Measurements from ENCODE around the gene SLC35E1. TPM values are rescaled to one million over a fixed set of nuclear protein-coding genes. Genes with fewer than 3 reads are reported as not detected.

SLC35E1 gene
- total RNA-seq, 1 experiment from 2014 or later: 28.5 TPM

DNA sequence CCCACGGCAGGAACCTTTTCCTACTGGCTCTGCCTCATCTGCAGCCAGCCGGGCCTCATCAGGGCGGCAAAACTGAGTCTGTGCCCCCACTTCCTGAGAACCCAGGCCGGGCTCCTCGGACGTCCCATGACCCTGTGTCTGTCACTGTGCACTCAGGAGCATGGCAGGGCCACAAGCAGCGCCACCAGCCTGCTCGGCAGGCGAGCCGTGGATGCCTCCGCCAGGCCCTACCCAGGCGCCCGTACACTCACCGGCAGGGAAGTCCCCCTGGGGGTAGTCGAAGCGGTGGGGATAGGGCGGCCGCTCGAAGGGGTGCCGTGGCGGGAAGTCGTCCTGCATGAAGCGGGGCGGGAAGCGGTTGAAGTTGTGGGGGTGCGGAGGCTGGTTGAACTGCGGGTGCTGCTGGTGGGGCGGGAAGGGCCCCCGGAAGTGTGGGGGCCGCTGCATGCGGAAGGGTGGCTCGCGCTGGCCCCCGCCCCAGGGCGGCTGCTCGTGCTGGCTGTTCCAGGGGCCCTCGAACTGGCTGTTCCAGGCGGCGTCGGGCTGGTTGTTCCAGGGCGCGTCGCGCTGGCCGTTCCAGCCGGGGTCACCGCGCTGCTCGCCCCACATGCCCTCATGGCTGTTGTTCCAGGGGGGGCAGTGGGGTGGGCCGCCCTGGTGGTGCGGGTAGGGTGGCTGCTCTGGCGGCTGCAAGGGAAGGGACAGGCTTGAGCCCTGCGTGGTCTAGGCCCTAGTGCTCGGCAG lies 47.1 kb downstream of the SLC35E1 start (continued):
- TF ChIP-seq, protein P1, sequence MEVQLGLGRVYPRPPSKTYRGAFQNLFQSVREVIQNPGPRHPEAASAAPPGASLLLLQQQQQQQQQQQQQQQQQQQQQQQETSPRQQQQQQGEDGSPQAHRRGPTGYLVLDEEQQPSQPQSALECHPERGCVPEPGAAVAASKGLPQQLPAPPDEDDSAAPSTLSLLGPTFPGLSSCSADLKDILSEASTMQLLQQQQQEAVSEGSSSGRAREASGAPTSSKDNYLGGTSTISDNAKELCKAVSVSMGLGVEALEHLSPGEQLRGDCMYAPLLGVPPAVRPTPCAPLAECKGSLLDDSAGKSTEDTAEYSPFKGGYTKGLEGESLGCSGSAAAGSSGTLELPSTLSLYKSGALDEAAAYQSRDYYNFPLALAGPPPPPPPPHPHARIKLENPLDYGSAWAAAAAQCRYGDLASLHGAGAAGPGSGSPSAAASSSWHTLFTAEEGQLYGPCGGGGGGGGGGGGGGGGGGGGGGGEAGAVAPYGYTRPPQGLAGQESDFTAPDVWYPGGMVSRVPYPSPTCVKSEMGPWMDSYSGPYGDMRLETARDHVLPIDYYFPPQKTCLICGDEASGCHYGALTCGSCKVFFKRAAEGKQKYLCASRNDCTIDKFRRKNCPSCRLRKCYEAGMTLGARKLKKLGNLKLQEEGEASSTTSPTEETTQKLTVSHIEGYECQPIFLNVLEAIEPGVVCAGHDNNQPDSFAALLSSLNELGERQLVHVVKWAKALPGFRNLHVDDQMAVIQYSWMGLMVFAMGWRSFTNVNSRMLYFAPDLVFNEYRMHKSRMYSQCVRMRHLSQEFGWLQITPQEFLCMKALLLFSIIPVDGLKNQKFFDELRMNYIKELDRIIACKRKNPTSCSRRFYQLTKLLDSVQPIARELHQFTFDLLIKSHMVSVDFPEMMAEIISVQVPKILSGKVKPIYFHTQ (CRISPR knock-in tag; IDR thresholded peaks at IDR 0.05): no peak
- no peak for TF ChIP-seq ZNF121 (CRISPR knock-in tag; IDR thresholded peaks at IDR 0.05)
- TF ChIP-seq ZNF671 (CRISPR knock-in tag; IDR thresholded peaks at IDR 0.05): no peak
- TF ChIP-seq FOXJ3 (CRISPR knock-in tag; IDR thresholded peaks at IDR 0.05; ENCODE audit: borderline replicate concordance): no peak
- TF ChIP-seq SMAD3 (CRISPR knock-in tag; IDR thresholded peaks at IDR 0.05; ENCODE audit: borderline replicate concordance): no peak
- no peak for TF ChIP-seq PRRX2 (CRISPR knock-in tag; IDR thresholded peaks at IDR 0.05)
- TF ChIP-seq, protein P2, sequence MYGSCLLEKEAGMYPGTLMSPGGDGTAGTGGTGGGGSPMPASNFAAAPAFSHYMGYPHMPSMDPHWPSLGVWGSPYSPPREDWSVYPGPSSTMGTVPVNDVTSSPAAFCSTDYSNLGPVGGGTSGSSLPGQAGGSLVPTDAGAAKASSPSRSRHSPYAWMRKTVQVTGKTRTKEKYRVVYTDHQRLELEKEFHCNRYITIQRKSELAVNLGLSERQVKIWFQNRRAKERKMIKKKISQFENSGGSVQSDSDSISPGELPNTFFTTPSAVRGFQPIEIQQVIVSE (CRISPR knock-in tag; IDR thresholded peaks at IDR 0.05; ENCODE audit: borderline replicate concordance): no peak

DNA sequence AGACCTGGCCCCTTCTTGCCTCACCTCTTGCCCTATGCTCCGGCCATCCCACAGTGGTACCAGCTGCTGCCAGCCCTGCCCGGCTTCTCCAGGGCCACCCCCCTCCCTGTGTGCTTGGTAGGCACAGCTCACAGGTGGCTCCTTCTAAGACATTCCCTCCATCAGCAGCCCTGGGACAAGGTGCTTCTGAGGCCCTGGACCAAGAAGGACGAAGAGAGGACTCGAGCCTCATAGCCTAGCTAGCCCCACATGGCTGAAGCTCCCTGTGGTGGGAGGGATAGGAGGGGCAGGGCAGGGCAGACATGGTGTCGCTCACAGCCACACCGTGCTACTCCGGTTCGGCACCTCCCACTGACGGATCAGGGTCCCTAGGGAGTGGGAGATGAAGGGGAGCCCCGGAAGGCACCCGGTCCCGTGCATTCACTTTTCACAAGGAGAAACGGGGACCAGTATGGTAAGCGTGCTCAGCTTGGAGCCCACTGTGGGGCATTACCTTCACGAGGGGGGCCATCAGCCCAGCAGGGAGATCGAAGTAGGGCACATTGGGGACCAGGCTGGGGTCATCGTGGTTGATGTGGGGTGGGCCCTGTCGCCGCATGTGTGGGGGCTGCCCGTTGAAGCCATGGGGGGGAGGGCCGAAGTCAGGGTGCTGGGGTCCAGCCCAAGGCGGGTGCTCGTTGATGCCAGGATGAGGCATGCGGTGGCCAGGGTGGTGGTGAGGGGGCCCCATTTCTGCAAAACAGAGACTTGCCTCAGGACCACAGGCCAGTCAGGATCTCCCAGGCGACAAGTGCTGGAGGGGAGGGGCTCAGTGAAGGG lies 49.4 kb downstream of the SLC35E1 start:
- Mint-ChIP-seq H3K4me1 (no peaks in the 10 kb centered on the region), H3K27ac (no peak overlapping the region), H3K36me3 (peaks cover 66% of the 10 kb centered on the region), H3K27me3 (ENCODE audit: low read depth) (no peaks in the 10 kb centered on the region), H3K4me3 (no peak overlapping the region), H3K9me3 (no peaks in the 10 kb centered on the region)
- CTCF ChIA-PET: no interaction called here
- no peak for DNase-seq (ENCODE audit: low spot score)
- ATAC-seq: no peak
- POLR2A ChIA-PET: no interaction called here
- TF ChIP-seq FOXJ3 (CRISPR knock-in tag; IDR thresholded peaks at IDR 0.05; ENCODE audit: borderline replicate concordance) (no peak), ZNF396 (CRISPR knock-in tag; IDR thresholded peaks at IDR 0.05; ENCODE audit: borderline replicate concordance) (no peak), ETV6 (CRISPR knock-in tag; IDR thresholded peaks at IDR 0.05) (no peak), NR2C2 (CRISPR knock-in tag; IDR thresholded peaks at IDR 0.05) (no peak)
- TF ChIP-seq, protein P1 (CRISPR knock-in tag; IDR thresholded peaks at IDR 0.05): no peak

DNA sequence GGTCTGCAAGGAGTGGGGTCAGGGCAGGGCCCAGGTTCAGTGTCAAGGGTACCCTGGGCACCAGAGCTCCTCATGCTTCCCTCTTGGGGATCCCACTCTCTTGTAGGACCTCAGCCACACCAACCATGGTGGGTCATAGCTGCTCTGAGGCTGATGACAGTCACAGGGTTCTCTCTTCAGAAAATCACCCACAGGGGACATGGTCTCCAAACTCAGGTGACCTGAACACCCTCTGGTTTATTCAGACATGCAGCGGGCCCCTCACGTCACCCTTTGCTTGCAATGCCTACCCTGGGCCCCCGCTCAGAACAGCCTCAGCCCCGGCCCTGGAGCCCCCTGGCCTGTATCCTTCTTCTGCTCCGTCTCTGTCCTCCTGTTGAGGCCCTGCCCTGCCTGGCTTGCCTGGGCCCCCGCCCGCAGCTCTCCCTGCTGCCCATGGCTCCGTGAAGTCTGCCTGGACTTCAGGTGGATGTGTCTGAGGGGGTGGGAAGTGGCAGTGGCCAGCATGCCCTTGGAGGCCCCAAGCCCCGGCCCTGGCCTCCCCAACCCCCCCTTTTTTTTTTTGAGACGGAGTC lies 50.4 kb downstream of the SLC35E1 start:
- H3K27me3 Mint-ChIP-seq (ENCODE audit: low read depth): no peaks in the 10 kb centered on the region
- peaks cover 63% of the 10 kb centered on the region for H3K36me3 Mint-ChIP-seq
- H3K4me1 Mint-ChIP-seq: no peaks in the 10 kb centered on the region
- CTCF ChIA-PET: no interaction called here
- POLR2A ChIA-PET: no interaction called here
- ATAC-seq: no peak
- H3K4me3 Mint-ChIP-seq: no peak overlapping the region
- no peak overlapping the region for H3K27ac Mint-ChIP-seq
- TF ChIP-seq, protein P3, sequence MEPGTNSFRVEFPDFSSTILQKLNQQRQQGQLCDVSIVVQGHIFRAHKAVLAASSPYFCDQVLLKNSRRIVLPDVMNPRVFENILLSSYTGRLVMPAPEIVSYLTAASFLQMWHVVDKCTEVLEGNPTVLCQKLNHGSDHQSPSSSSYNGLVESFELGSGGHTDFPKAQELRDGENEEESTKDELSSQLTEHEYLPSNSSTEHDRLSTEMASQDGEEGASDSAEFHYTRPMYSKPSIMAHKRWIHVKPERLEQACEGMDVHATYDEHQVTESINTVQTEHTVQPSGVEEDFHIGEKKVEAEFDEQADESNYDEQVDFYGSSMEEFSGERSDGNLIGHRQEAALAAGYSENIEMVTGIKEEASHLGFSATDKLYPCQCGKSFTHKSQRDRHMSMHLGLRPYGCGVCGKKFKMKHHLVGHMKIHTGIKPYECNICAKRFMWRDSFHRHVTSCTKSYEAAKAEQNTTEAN (CRISPR knock-in tag; IDR thresholded peaks at IDR 0.05): no peak
- no peak for TF ChIP-seq TEAD4 (CRISPR knock-in tag; IDR thresholded peaks at IDR 0.05)
- TF ChIP-seq MYBL2 (CRISPR knock-in tag; IDR thresholded peaks at IDR 0.05): no peak
- no peak for TF ChIP-seq JAZF1 (CRISPR knock-in tag; IDR thresholded peaks at IDR 0.05)
- TF ChIP-seq OVOL2 (CRISPR knock-in tag; IDR thresholded peaks at IDR 0.05; ENCODE audit: borderline replicate concordance): no peak
- TF ChIP-seq JUN (CRISPR knock-in tag; IDR thresholded peaks at IDR 0.05): no peak
- no peak for TF ChIP-seq FOXJ3 (CRISPR knock-in tag; IDR thresholded peaks at IDR 0.05; ENCODE audit: borderline replicate concordance)
- TF ChIP-seq GTF2I (CRISPR knock-in tag; conservative IDR thresholded peaks at IDR 0.05): no peak
- no peak for TF ChIP-seq ZNF263 (CRISPR knock-in tag; IDR thresholded peaks at IDR 0.05; ENCODE audit: low read depth)
- TF ChIP-seq ZNF219 (CRISPR knock-in tag; IDR thresholded peaks at IDR 0.05; ENCODE audit: borderline replicate concordance): no peak
- no peak for TF ChIP-seq CBFB (CRISPR knock-in tag; IDR thresholded peaks at IDR 0.05; ENCODE audit: low read depth)
- no peak for TF ChIP-seq SOX15 (CRISPR knock-in tag; IDR thresholded peaks at IDR 0.05)
- TF ChIP-seq, protein P4, sequence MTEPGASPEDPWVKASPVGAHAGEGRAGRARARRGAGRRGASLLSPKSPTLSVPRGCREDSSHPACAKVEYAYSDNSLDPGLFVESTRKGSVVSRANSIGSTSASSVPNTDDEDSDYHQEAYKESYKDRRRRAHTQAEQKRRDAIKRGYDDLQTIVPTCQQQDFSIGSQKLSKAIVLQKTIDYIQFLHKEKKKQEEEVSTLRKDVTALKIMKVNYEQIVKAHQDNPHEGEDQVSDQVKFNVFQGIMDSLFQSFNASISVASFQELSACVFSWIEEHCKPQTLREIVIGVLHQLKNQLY (CRISPR knock-in tag; IDR thresholded peaks at IDR 0.05): no peak
- TF ChIP-seq CREM (CRISPR knock-in tag; IDR thresholded peaks at IDR 0.05): no peak
- H3K9me3 Mint-ChIP-seq: no peaks in the 10 kb centered on the region
- no peak for DNase-seq (ENCODE audit: low spot score)
